GM20000 (cell line): ENCODE results near the gene ITGA2.
A peak's percentile ranks its signal among the peaks of the same experiment; 100 is the strongest.

Source experiments
- DNase-seq: peaks from one replicate; pipeline ENCODE4 v3.0.0; 2012; ENCODE audit warnings: low spot score
- TF ChIP-seq, protein P1 (sequence below): IDR thresholded peaks from 2 replicates; pipeline ENCODE4 v1.5.1; 2012; ENCODE audit warnings: mild to moderate bottlenecking, control low read depth; ENCODE audit errors: extremely low read depth, missing control alignments

Gene ITGA2

DNA sequence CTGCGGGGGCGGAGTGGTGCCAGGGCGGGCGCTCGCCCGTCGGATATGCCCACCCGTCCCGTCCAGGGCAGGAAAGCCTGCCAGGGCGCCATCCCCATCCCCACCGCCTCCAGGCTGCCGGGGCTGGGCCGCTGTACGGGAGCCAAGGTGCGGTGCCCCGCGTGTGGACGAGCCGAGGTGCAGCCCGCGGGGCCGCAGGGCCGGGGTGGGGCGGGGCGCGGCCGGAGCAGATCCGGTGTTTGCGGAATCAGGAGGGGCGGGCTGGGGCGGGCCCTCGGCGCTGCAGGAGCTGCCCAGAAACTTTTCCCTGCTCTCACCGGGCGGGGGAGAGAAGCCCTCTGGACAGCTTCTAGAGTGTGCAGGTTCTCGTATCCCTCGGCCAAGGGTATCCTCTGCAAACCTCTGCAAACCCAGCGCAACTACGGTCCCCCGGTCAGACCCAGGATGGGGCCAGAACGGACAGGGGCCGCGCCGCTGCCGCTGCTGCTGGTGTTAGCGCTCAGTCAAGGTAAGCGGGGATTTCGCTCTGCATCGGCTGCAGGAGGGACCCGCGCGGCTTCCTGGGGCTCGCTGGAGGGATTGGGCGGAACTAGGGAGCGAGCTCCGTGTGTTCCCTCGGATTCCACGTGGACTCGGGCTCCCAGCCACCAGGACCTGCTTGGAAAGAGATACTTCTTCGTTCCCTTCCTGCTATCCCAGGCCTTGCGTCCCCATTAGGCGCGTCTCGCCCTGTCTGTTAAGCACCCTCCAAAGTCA lies at the start of gene ITGA2:
Gene ITGA2, plus strand, starts transcription at position 328 of the 756 bp plus-strand sequence. Its CDS starts 117 bp downstream, at position 445.
- TF ChIP-seq, protein P1, sequence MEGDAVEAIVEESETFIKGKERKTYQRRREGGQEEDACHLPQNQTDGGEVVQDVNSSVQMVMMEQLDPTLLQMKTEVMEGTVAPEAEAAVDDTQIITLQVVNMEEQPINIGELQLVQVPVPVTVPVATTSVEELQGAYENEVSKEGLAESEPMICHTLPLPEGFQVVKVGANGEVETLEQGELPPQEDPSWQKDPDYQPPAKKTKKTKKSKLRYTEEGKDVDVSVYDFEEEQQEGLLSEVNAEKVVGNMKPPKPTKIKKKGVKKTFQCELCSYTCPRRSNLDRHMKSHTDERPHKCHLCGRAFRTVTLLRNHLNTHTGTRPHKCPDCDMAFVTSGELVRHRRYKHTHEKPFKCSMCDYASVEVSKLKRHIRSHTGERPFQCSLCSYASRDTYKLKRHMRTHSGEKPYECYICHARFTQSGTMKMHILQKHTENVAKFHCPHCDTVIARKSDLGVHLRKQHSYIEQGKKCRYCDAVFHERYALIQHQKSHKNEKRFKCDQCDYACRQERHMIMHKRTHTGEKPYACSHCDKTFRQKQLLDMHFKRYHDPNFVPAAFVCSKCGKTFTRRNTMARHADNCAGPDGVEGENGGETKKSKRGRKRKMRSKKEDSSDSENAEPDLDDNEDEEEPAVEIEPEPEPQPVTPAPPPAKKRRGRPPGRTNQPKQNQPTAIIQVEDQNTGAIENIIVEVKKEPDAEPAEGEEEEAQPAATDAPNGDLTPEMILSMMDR: no peak
- peak; percentile 64 for DNase-seq

GRCh38 chr5:52943285-52943684 lies 45.9 kb upstream of the ITGA2 start:
- DNase-seq: no peak
- TF ChIP-seq, protein P1: no peak

- no peak for DNase-seq
- TF ChIP-seq, protein P1: no peak
Measured at GRCh38 chr5:52943808-52944207, 45.3 kb upstream of the ITGA2 start.

DNA sequence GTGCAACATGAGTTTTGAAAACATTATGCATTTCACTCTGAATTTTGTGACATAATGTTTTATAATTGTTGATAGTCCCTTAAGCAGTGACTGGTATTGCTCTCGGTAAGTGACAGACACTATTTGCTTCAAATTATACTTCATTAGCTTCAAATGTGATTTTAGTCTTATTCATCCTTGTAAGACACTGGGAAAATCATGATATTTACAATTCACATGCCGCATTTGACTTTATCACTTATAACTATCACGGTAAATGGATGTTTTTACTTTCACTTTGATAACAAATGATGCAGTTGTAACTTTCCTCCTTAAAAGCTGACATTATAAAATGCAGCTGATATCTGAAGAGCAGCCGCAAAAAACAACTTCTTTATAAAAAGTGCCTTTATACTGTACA lies 44.1 kb upstream of the ITGA2 start:
- TF ChIP-seq, protein P1: no peak
- DNase-seq: no peak

DNA sequence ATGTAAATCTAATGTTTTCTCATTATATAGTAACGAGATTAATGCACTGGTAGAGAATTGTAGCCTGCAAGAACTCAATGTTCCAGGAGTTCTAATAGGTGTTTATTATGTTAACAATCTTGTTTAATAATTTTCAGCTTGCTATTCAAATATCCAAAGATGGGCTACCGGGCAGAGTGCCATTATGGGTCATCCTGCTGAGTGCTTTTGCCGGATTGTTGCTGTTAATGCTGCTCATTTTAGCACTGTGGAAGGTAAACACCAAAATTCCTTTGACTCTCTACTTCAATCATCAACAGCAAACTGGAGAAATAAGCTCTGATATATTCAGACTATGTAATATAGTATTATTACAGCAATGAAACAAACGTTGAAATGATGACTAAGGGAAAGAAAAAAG lies 41.9 kb upstream of the ITGA2 start:
- DNase-seq: no peak
- TF ChIP-seq, protein P1: no peak

- TF ChIP-seq, protein P1: no peak
- DNase-seq: no peak
Measured at GRCh38 chr5:52947851-52948250, 41.3 kb upstream of the ITGA2 start.

GRCh38 chr5:52948418-52949076 lies 40.6 kb upstream of the ITGA2 start:
- peak; percentile 56 for DNase-seq
- TF ChIP-seq, protein P1: peak; percentile 41
